CD8-positive, alpha-beta memory T cell (primary cell): ENCODE data around the gene KCTD10. TPM values are rescaled to one million over a fixed set of nuclear protein-coding genes. Genes with fewer than 3 reads are reported as not detected.

Experiments
- CTCF ChIA-PET: fragments of 350-600 bp; sonication (Branson Sonifier 250); formaldehyde crosslinking; loops from one replicate; lab custom pipeline; 2021; ENCODE audit warnings: antibody characterized with exemption; lab: Charles Lee
- POLR2A ChIA-PET: fragments of 350-600 bp; sonication (Branson Sonifier 250); formaldehyde crosslinking; loops from one replicate; lab custom pipeline; 2021; ENCODE audit warnings: antibody characterized with exemption; lab: Charles Lee
- DNase-seq, 5 donors: peaks; one replicate each; pipeline versions ENCODE4 v3.0.0 to v3.0.0-alpha.2; 2020 to 2022; ENCODE audit warnings: mixed read lengths in 1 of 5
- H3K27ac ChIP-seq: one replicate; pipeline ENCODE4 v1.7.0; 2013; ENCODE audit warnings: low read depth, mild to moderate bottlenecking, low read length, moderate library complexity
- H3K27me3 ChIP-seq: 2 replicates; pipeline ENCODE4 v1.7.0; 2013; ENCODE audit warnings: low read length, mild to moderate bottlenecking; ENCODE audit not compliant: insufficient read depth, poor library complexity, severe bottlenecking
- H3K36me3 ChIP-seq: 2 replicates; pipeline ENCODE4 v1.7.0; 2013; ENCODE audit warnings: mild to moderate bottlenecking, low read length, moderate library complexity; ENCODE audit not compliant: insufficient read depth
- H3K4me1 ChIP-seq: 2 replicates; pipeline ENCODE4 v1.7.0; 2013; ENCODE audit warnings: mild to moderate bottlenecking, low read length, moderate library complexity; ENCODE audit not compliant: insufficient read depth
- H3K4me3 ChIP-seq: 2 replicates; pipeline ENCODE4 v1.7.0; 2013; ENCODE audit warnings: mild to moderate bottlenecking, low read length
- H3K9me3 ChIP-seq: 2 replicates; pipeline ENCODE4 v1.7.0; 2013; ENCODE audit warnings: mild to moderate bottlenecking, low read length
- H3K27ac Mint-ChIP-seq, 8 donors: one replicate each; pipeline ENCODE4 v1.8.0; 2020 to 2021; ENCODE audit warnings: mixed read lengths in 8 of 8, mild to moderate bottlenecking in 6 of 8, inconsistent platforms in 3 of 8, moderate library complexity in 3 of 8
- H3K27me3 Mint-ChIP-seq, 2 donors: one replicate each; pipeline ENCODE4 v1.8.0; 2020 to 2021; ENCODE audit warnings: mixed read lengths in 2 of 2, mild to moderate bottlenecking in 1 of 2, moderate library complexity in 1 of 2
- H3K36me3 Mint-ChIP-seq, 3 donors: one replicate each; pipeline ENCODE4 v1.8.0; 2020 to 2021; ENCODE audit warnings: mixed read lengths in 3 of 3, inconsistent platforms in 1 of 3, mild to moderate bottlenecking in 1 of 3
- H3K4me1 Mint-ChIP-seq, 3 donors: one replicate each; pipeline ENCODE4 v1.8.0; 2020 to 2021; ENCODE audit warnings: mixed read lengths in 3 of 3, inconsistent platforms in 1 of 3, mild to moderate bottlenecking in 1 of 3
- H3K4me3 Mint-ChIP-seq, 7 donors: one replicate each; pipeline ENCODE4 v1.8.0; 2020 to 2021; ENCODE audit warnings: mixed read lengths in 7 of 7, mild to moderate bottlenecking in 6 of 7, moderate library complexity in 4 of 7, inconsistent platforms in 2 of 7
- H3K9me3 Mint-ChIP-seq, 5 donors: one replicate each; pipeline ENCODE4 v1.8.0; 2020 to 2022; ENCODE audit warnings: mixed read lengths in 5 of 5, mild to moderate bottlenecking in 3 of 5, moderate library complexity in 2 of 5, inconsistent platforms in 1 of 5
- polyA plus RNA-seq: library from polyadenylated mRNA; unstranded; fragments of 300-500 nt; fragmentation: Illumina TruSeq; gene quantifications from one replicate; pipeline ENCODE4 v1.2.3, GENCODE V29; 2021
- total RNA-seq, 2 experiments: library from RNA; stranded (reverse); gene quantifications; one replicate each; pipeline ENCODE4 v1.2.3, GENCODE V29; 2021

Gene KCTD10
- total and polyA plus RNA-seq, 3 experiments from 2014 or later: 27.4 to 48.1 (median 44.9) TPM

DNA sequence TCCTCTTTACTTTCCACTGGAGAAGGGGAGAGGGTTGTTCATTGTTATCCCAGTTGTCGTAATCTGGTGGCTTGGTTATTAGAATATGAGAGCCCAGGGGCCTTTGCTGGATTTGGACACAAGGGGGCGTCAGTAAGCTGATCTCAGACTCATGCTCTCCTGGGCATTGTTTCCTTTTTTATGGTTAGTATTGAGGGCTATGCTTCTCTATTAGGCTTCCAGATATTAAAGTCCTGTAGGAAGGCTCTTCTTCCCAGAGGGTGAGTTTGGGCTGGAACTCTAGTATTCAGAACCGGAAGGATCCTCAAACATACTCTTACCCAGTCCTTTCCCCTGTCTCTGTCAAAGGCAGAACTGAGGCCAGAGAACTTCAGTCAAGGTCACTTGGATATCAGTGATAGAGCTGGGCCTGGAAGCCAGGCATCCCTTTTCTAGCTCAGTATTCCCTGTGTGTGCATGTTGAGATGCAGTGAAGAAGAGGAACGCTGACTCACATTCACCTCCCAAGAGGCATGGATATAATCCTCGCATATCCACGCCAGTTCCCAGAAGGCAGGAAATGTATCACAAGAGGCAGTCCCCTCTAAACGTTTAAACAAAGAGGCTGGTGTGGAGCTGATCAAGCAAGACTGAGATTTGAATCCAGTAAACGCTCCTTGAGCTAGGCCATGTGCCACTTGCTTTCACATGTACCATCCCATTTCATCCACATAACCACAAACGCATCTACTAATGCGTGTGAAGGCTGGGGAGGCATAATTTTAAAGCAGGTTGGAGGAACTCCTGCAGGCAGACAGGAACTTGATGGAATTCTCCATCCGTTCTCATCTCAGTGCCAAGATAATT is 41.9 kb upstream of the KCTD10 start:
- no peak overlapping the region for H3K4me3 Mint-ChIP-seq
- POLR2A ChIA-PET: no interaction called here
- peaks cover 17 to 94% (median 46%) of the 10 kb centered on the region in 3 donors for H3K36me3 Mint-ChIP-seq
- no peaks in the 10 kb centered on the region for H3K9me3 Mint-ChIP-seq
- H3K36me3 ChIP-seq: peaks cover 54% of the 10 kb centered on the region
- H3K4me1 ChIP-seq: no peaks in the 10 kb centered on the region
- H3K27me3 ChIP-seq: no peaks in the 10 kb centered on the region
- peaks cover 0 to 2% of the 10 kb centered on the region in 2 donors for H3K27me3 Mint-ChIP-seq
- DNase-seq: peak; percentile 33 to 66 (median 42)
- peak overlapping the region in 4 of 8 donors; percentile 7 to 78 (median 53) for H3K27ac Mint-ChIP-seq
- no peaks in the 10 kb centered on the region for H3K9me3 ChIP-seq
- H3K4me3 ChIP-seq: no peak overlapping the region
- no peak overlapping the region for H3K27ac ChIP-seq
- H3K4me1 Mint-ChIP-seq: peaks cover 0 to 5% (median 0%) of the 10 kb centered on the region in 3 donors
- CTCF ChIA-PET: interaction anchor here (0.7 to 4.1 kb wide), 5 partner anchors 9 to 256 kb away, joined by 3 to 26 read pairs (median 3); no protein-coding TSS in a partner anchor

DNA sequence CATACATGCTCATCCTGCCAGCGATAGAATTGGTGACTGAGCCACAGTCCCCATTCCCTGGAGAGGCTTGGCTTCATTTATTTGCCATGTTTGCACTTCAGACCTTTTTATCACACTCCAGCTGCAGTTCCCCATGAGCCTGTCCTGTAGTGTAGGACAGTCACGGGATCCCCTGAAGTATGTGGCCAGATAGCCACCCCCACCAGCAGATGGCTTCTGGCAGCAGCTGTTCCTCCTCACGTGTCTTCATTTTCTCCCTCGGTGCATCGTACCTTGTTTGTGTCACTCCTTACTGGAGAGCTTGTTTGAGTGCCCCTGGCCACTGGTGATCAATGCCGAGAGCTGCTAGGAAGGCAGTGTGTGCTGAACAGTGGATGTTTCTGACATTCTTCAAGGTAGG is 40.5 kb upstream of the KCTD10 start:
- H3K27ac Mint-ChIP-seq: no peak overlapping the region
- H3K9me3 ChIP-seq: no peaks in the 10 kb centered on the region
- ChIA-PET CTCF (interaction anchor here (4.1 kb wide), 1 partner anchor 257 kb away, joined by 26 read pairs; no protein-coding TSS in a partner anchor), POLR2A (no interaction called here)
- no peaks in the 10 kb centered on the region for H3K27me3 ChIP-seq
- no peak overlapping the region for H3K4me3 Mint-ChIP-seq
- H3K27me3 Mint-ChIP-seq: no peaks in the 10 kb centered on the region
- no peaks in the 10 kb centered on the region for H3K4me1 ChIP-seq
- H3K9me3 Mint-ChIP-seq: no peaks in the 10 kb centered on the region
- H3K4me3 ChIP-seq: no peak overlapping the region
- no peak overlapping the region for H3K27ac ChIP-seq
- peaks cover 0 to 5% (median 0%) of the 10 kb centered on the region in 3 donors for H3K4me1 Mint-ChIP-seq
- peaks cover 17 to 93% (median 45%) of the 10 kb centered on the region in 3 donors for H3K36me3 Mint-ChIP-seq
- peaks cover 58% of the 10 kb centered on the region for H3K36me3 ChIP-seq
- DNase-seq: no peak

GRCh38 chr12:109513977-109514376 is 36.9 kb upstream of the KCTD10 start:
- Histone ChIP-seq H3K27ac (no peak overlapping the region), H3K9me3 (no peaks in the 10 kb centered on the region), H3K4me1 (no peaks in the 10 kb centered on the region), H3K27me3 (no peaks in the 10 kb centered on the region), H3K36me3 (peaks cover 55% of the 10 kb centered on the region), H3K4me3 (no peak overlapping the region)
- no peak overlapping the region for H3K27ac Mint-ChIP-seq
- H3K4me3 Mint-ChIP-seq: no peak overlapping the region
- H3K27me3 Mint-ChIP-seq: no peaks in the 10 kb centered on the region
- DNase-seq: no peak
- POLR2A ChIA-PET: no interaction called here
- peaks cover 19 to 93% (median 48%) of the 10 kb centered on the region in 3 donors for H3K36me3 Mint-ChIP-seq
- no peaks in the 10 kb centered on the region for H3K9me3 Mint-ChIP-seq
- peaks cover 0 to 5% (median 0%) of the 10 kb centered on the region in 3 donors for H3K4me1 Mint-ChIP-seq
- CTCF ChIA-PET: no interaction called here

- Mint-ChIP-seq H3K4me3 (no peak overlapping the region), H3K4me1 (no peaks in the 10 kb centered on the region), H3K27ac (peak overlapping the region in 1 of 8 donors; percentile 7), H3K27me3 (no peaks in the 10 kb centered on the region), H3K9me3 (no peaks in the 10 kb centered on the region), H3K36me3 (peaks cover 10 to 93% (median 42%) of the 10 kb centered on the region in 3 donors)
- Histone ChIP-seq H3K9me3 (no peaks in the 10 kb centered on the region), H3K27me3 (no peaks in the 10 kb centered on the region), H3K4me1 (no peaks in the 10 kb centered on the region), H3K27ac (no peak overlapping the region), H3K36me3 (peaks cover 55% of the 10 kb centered on the region), H3K4me3 (no peak overlapping the region)
- DNase-seq: no peak
- ChIA-PET CTCF (no interaction called here), POLR2A (no interaction called here)
Observed at GRCh38 chr12:109513051-109513450, 36.0 kb upstream of the KCTD10 start.

DNA sequence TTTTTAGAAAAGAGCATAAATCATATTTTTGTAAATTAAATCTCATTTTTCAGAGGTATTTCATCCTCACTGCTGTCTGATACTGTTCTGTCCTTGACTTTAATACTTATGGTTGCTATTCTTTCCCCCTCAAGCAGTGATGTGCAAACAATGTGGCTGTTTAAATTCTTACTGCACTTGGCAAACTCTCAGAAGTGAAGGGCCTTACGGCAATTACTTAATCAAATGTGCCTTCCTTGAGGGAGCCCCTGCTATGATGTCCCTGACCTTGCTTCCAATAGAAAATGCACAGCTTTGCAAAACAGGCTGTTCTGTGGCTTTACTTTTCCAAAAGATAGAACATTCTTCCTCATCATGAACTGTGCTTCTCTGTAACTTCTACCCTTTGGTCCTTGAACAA is 35.5 kb upstream of the KCTD10 start:
- no peaks in the 10 kb centered on the region for H3K27me3 ChIP-seq
- POLR2A ChIA-PET: no interaction called here
- no peak overlapping the region for H3K4me3 ChIP-seq
- H3K27ac Mint-ChIP-seq: no peak overlapping the region
- no peaks in the 10 kb centered on the region for H3K27me3 Mint-ChIP-seq
- CTCF ChIA-PET: no interaction called here
- H3K36me3 Mint-ChIP-seq: peaks cover 10 to 93% (median 38%) of the 10 kb centered on the region in 3 donors
- DNase-seq: no peak
- no peaks in the 10 kb centered on the region for H3K9me3 Mint-ChIP-seq
- H3K4me3 Mint-ChIP-seq: no peak overlapping the region
- H3K4me1 ChIP-seq: no peaks in the 10 kb centered on the region
- no peak overlapping the region for H3K27ac ChIP-seq
- H3K9me3 ChIP-seq: no peaks in the 10 kb centered on the region
- H3K4me1 Mint-ChIP-seq: no peaks in the 10 kb centered on the region
- peaks cover 54% of the 10 kb centered on the region for H3K36me3 ChIP-seq

- Histone ChIP-seq H3K9me3 (no peaks in the 10 kb centered on the region), H3K4me3 (no peak overlapping the region), H3K27me3 (no peaks in the 10 kb centered on the region), H3K27ac (no peak overlapping the region), H3K4me1 (no peaks in the 10 kb centered on the region), H3K36me3 (peaks cover 56% of the 10 kb centered on the region)
- H3K27me3 Mint-ChIP-seq: no peaks in the 10 kb centered on the region
- H3K27ac Mint-ChIP-seq: peak overlapping the region in 1 of 8 donors; percentile 1
- H3K36me3 Mint-ChIP-seq: peaks cover 13 to 94% (median 26%) of the 10 kb centered on the region in 3 donors
- no peaks in the 10 kb centered on the region for H3K9me3 Mint-ChIP-seq
- H3K4me1 Mint-ChIP-seq: no peaks in the 10 kb centered on the region
- ChIA-PET CTCF (interaction anchor here (1.2 kb wide), 1 partner anchor 9 kb away, joined by 3 read pairs; no protein-coding TSS in a partner anchor), POLR2A (no interaction called here)
- no peak overlapping the region for H3K4me3 Mint-ChIP-seq
- no peak for DNase-seq
Observed at GRCh38 chr12:109510196-109510595, 33.1 kb upstream of the KCTD10 start.

- Histone ChIP-seq H3K4me1 (no peaks in the 10 kb centered on the region), H3K4me3 (no peak overlapping the region), H3K36me3 (peaks cover 53% of the 10 kb centered on the region), H3K27me3 (no peaks in the 10 kb centered on the region), H3K27ac (no peak overlapping the region), H3K9me3 (no peaks in the 10 kb centered on the region)
- POLR2A ChIA-PET: no interaction called here
- H3K27me3 Mint-ChIP-seq: no peaks in the 10 kb centered on the region
- H3K4me3 Mint-ChIP-seq: no peak overlapping the region
- no peaks in the 10 kb centered on the region for H3K9me3 Mint-ChIP-seq
- no peak for DNase-seq
- CTCF ChIA-PET: no interaction called here
- H3K36me3 Mint-ChIP-seq: peaks cover 4 to 94% (median 23%) of the 10 kb centered on the region in 3 donors
- peak overlapping the region in 1 of 8 donors; percentile 3 for H3K27ac Mint-ChIP-seq
- H3K4me1 Mint-ChIP-seq: no peaks in the 10 kb centered on the region
Observed at GRCh38 chr12:109504068-109504467, 27.0 kb upstream of the KCTD10 start.

GRCh38 chr12:109503611-109504010 is 26.5 kb upstream of the KCTD10 start:
- CTCF ChIA-PET: no interaction called here
- Histone ChIP-seq H3K27me3 (no peaks in the 10 kb centered on the region), H3K4me3 (no peak overlapping the region), H3K9me3 (no peaks in the 10 kb centered on the region), H3K27ac (no peak overlapping the region), H3K36me3 (peaks cover 52% of the 10 kb centered on the region), H3K4me1 (no peaks in the 10 kb centered on the region)
- no peak overlapping the region for H3K4me3 Mint-ChIP-seq
- H3K27me3 Mint-ChIP-seq: no peaks in the 10 kb centered on the region
- DNase-seq: no peak
- no peaks in the 10 kb centered on the region for H3K9me3 Mint-ChIP-seq
- no peak overlapping the region for H3K27ac Mint-ChIP-seq
- peaks cover 4 to 94% (median 21%) of the 10 kb centered on the region in 3 donors for H3K36me3 Mint-ChIP-seq
- no peaks in the 10 kb centered on the region for H3K4me1 Mint-ChIP-seq
- POLR2A ChIA-PET: no interaction called here
